ENCODE results near the gene TEAD4. TPM values are rescaled to one million over a fixed set of nuclear protein-coding genes. Genes with fewer than 3 reads are reported as not detected.

The TEAD4 gene
- total RNA-seq, 1 donor: 0.27 TPM

DNA sequence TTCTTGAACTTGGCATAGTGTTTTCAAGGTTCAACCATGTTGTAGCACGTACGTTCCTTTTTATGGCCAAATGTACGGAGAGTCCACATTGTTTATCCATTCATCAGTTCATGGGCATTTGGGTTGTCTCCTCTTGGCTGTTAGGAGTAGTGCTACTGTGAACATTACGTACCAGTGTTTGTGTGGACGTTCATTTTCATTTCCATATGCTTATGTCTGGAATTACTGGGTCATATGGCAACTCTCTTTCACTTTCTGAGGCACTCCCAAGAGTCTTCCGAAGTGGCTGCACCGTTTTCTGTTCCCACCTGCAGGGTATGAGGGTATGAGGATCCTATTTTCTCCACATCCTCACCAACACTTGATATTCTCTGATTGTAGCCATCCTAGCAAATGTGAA, 68.9 kb downstream of the TEAD4 start:
- no peak for DNase-seq (ENCODE audit: low read depth in 2 of 3, low spot score in 2 of 3)

- DNase-seq (ENCODE audit: low read depth in 2 of 3, low spot score in 2 of 3): no peak
These were observed 71.7 kb downstream of the TEAD4 start for GRCh38 chr12:3030821-3031429.

DNA sequence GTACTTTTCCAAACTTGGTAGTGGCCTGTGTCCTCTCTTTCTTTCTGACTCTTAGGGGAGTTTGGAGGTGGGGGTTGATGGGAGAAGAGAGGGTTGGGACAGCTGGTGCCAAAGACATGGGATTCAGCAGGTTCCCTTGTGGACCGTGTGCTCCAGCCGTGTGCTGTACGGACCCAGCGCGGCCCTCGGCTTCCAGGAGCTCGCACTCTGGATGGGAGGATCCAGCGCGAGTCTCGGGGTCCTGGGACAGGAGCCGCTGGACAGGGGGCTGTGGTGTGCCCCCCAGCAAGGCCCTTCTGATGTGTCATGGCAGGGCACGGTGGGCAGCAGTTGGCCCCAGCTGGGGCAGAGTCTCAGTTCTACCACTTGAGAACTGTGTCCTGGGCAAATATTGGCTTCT, 73.0 kb downstream of the TEAD4 start:
- DNase-seq (ENCODE audit: low read depth in 2 of 3, low spot score in 2 of 3): no peak

DNA sequence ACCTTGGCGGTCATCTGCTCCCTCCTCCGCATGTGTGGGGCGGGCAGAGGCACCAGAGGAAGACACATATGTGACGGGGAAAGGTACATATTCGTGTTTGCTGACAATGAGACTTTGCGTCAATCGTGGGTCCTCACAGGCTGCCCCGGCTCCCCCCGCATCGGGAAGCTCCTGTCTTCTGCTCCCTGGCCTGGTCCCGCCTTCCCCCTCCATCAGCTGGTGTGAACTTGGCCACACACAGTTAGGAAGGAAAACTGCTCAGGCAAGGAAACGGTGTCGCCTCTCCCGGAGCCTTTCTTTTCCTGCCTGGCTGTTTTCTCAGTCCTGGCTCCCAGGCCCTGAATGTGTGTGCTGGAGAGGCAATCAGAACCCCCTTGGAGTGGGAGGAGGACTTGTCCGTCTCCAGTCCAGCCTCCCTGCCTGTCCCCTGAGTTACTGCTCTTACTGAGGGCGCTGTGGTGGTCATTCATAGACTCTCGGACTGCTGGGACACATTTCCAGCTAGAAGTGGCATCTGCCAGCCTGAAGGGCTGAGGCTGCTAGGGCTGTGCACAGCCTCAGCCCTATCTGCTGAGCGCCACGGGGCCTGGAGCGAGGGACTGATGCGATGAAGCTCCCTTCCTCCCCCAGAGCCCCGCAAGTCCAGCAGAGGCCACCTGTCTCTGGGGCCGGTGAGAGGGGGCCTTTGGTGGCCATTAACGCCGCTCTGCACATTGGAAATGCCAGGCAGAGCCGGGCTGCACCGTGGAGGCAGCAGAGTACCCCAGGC, 73.8 kb downstream of the TEAD4 start:
- DNase-seq (ENCODE audit: low read depth in 2 of 3, low spot score in 2 of 3): no peak

DNA sequence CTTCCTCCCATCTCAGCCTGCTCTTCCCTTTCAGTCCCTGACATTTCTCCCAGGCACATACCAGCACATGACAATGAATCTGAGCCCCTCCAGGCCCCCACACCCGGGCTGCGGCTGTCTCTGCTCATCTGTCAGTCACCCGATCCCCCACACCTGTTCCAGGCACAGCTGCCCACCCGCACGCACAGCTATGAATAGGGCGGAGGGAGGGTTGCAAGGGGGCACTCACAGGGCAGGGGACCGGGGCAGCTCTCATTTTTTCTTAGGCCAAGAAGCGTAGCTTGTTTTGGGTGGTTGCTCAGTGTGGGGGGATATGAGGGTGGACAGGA, 74.3 kb downstream of the TEAD4 start:
- no peak for DNase-seq (ENCODE audit: low read depth in 2 of 3, low spot score in 2 of 3)

GRCh38 chr12:3034067-3034750, 75.0 kb downstream of the TEAD4 start:
- peak in 2 of 3 donors; percentile 55 to 76 for DNase-seq (ENCODE audit: low read depth in 2 of 3, low spot score in 2 of 3)

DNA sequence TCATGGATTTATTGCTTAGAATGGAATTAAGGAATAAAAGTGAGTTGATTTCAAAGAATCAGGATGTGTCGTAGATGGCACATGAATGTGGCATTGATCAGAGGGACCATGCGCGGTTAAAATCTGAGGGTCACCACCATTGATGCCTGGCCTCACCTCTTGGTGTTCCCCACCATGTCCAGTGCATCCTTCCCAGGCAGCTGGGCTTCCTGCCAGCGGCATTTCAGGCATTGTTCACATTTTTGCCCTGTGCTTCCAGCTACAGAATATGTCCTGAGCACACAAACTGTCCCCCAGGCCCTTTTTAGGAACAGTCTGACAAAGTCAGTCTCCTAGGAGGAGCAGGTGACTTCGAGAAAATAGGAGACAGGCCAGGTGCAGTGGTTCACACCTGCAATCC, 76.0 kb downstream of the TEAD4 start:
- no peak for DNase-seq (ENCODE audit: low read depth in 2 of 3, low spot score in 2 of 3)

DNA sequence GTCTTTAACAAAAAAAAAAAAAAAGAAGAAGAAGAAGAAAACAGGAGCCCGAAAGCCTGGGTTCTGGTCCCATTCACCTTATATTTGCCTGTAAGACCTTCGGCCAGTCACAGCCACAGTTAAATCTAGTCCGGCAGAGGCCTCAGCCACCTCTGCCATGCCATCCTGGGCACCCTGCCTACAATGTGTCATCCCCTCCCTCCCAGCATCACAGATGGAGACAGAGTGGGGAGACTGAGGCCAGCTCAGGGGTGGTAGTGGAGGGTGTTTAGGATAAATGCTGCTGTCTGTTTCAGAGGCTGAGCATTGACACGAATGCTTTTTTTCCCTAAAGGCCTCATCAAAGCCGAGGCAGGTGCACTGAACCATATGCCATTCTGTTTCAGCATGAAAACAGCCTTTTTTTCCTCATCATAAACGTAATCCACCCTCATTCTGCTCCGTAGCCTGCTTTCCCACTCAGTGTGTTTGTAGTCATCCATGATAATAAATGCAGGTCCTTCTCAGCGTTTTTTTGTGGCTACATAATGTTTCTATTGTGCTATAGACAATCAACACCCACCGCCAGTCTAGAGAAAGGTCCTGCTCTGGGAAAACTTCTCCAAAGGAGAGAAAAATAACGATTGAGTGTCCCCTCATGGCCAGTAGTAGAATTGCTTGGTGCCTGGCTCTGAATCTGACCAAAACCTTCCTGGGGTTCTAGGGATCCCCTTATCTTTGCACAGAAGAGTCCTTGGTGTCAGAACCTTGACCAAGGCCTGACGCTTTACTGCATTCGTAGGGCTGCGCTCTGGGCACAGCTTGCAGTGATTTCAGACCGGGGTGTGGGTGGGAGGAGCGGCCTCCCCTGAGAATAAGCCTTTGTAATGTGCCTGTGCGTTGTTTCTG, 76.9 kb downstream of the TEAD4 start:
- no peak for DNase-seq (ENCODE audit: low read depth in 2 of 3, low spot score in 2 of 3)

GRCh38 chr12:3036901-3037600, 77.9 kb downstream of the TEAD4 start:
- no peak for DNase-seq (ENCODE audit: low read depth in 2 of 3, low spot score in 2 of 3)

DNA sequence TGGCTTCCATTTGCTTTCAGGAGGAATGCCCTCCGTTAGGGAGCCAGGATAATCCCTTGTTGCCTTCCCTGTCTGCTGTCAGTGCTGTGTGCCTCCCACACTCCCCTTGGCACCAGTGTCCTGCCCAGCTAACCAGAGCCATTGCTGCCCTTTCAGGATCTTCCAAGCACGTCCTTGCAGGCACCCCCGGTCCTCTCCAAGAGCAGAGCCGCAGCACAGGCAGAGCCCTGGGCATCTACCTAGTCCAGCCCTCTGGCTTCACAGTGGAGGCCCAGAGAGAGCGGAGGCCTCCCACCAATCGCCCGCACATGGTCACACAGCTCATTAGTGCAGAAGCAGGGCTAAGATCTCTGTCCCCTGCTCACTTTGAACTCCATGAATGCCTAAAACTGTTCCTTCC, 79.0 kb downstream of the TEAD4 start:
- DNase-seq (ENCODE audit: low read depth in 2 of 3, low spot score in 2 of 3): no peak

- DNase-seq (ENCODE audit: low read depth in 2 of 3, low spot score in 2 of 3): no peak
These were observed 79.8 kb downstream of the TEAD4 start for GRCh38 chr12:3038926-3039510.

DNA sequence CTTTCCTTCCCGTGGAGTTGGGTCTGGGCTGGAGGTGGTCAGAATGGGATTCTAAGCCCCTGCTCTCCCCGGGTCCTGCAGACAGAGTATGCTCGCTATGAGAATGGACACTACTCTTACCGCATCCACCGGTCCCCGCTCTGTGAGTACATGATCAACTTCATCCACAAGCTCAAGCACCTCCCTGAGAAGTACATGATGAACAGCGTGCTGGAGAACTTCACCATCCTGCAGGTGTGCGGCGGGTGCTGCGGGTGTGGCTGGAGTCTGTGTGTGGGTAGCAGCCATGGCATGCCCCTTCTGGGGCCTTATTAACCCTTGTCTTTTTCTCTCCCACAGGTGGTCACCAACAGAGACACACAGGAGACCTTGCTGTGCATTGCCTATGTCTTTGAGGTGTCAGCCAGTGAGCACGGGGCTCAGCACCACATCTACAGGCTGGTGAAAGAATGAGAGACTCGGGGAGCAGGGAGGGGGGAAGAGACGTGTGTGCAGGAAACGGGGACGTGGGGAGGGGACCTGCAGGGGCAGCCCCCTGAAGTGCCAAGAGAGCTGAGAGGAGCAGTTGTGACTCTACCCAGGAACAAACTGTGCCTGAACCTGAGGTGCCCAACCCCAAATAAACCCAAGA, 80.9 kb downstream of the TEAD4 start:
- DNase-seq (ENCODE audit: low read depth in 2 of 3, low spot score in 2 of 3): no peak

DNA sequence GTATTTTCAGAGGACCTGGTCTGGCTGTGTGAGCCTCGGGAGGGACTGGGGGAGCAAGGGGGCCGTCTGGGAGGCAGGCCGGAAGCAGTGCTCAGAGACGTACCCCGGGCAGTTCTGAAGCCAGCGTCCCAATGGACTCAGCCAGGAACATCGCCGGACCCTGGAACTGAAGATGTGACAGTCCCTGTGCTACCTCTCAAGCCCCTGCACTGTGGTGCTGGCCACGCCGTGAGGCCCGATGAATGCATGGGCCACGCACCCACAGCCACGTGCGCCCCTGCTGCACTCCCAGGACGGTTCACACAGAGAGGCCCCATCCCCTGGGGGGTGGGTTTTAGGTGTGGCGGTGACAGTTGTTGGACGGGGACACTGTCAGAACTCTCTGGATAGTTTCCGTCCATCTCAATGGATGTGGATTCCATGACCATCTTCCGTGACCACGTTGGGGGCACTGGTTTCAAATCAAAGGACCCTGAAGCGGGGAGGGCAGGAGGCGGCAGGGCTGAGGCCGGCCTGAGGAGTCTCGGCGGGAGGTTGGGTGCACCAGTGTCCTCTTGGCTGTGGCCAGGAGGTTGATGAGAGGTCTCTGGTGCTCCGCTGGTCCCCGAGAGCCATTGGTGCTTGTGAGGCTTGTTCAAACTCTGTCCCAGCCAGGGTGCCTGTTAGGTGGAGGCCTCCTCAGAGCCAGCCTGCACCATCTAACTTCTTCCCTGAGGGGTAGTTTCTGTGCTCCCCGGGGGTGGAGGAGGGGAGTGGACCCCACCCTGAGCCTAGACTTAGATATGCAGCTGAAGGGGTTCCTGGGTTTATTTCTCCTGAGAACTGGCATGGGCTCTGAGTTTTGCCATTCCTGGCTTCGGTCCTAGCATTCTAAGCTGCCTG, 81.7 kb downstream of the TEAD4 start:
- no peak for DNase-seq (ENCODE audit: low read depth in 2 of 3, low spot score in 2 of 3)

DNA sequence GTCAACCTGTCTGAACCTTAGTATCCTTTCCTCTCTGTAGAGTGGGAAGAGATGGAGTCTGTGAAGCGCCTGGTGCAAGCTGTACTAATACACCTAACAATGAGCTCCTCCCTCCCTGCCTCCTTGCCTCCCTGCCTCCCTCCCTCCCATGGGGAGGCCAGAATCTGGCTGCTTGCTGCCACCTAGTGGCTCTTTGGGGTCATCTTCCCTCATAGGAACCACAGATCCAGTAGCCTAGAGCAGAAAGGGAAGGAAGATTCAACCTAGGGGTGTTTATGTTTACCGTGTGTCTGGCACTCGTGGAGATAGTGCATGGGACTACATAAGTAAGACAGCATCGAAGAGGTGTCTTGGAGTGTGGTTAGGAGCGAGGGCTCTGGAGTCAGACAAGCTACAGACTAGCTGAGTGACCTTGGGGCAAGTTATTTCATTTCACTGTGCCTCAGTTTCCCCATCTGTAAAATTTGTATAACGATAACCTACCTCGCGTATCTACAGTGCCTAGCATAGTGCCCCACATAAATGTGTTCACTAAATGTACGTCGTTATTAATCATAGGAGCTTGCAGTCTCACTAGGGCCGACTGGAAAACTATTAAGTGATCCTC, 82.5 kb downstream of the TEAD4 start:
- DNase-seq (ENCODE audit: low read depth in 2 of 3, low spot score in 2 of 3): peak; percentile 3 to 91 (median 81)

- DNase-seq (ENCODE audit: low read depth in 2 of 3, low spot score in 2 of 3): peak in 2 of 3 donors; percentile 65 to 85
These were observed 83.2 kb downstream of the TEAD4 start for GRCh38 chr12:3042394-3042793.

DNA sequence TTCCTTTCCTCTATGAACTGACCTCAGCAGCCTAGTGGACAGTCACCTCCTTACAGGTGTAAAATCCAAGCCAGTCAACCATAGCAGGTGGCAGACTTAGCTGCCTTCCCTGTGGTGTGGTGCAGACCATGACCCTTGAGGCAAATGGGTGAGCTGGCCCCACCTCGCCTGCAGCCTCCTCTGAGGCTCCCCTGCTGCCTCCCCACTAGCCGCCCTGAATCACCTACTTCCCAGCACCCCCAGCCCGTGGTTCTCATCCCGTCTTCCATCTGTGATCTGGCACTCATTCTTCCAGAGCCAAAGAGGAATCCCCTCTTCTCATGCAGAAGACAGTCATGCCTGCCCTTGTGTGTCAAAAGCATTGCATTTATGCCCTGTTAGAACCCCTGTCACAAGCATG, 83.6 kb downstream of the TEAD4 start:
- DNase-seq (ENCODE audit: low read depth in 2 of 3, low spot score in 2 of 3): no peak

GRCh38 chr12:3043406-3043805, 84.2 kb downstream of the TEAD4 start:
- no peak for DNase-seq (ENCODE audit: low read depth in 2 of 3, low spot score in 2 of 3)

- no peak for DNase-seq (ENCODE audit: low read depth in 2 of 3, low spot score in 2 of 3)
These were observed 85.0 kb downstream of the TEAD4 start for GRCh38 chr12:3044141-3044630.
